Testis (tissue), 3 donors: Measurements from ENCODE around the gene CPT1C. TPM values are rescaled to one million over a fixed set of nuclear protein-coding genes. Genes with fewer than 3 reads are reported as not detected.

Source experiments
- DNase-seq: peaks from one replicate; pipeline ENCODE4 v3.0.0-alpha.2; 2019
- H3K27ac ChIP-seq, 2 donors: fragments of 200-600 bp; sonication (generic); one replicate each; pipeline ENCODE4 v1.5.1; 2019
- H3K27me3 ChIP-seq: fragments of 200-600 bp; sonication (generic); one replicate; pipeline ENCODE4 v1.5.1; 2019
- H3K36me3 ChIP-seq: fragments of 200-600 bp; sonication (generic); one replicate; pipeline ENCODE4 v1.5.1; 2017; ENCODE audit warnings: low read depth; ENCODE audit errors: missing control alignments
- H3K4me1 ChIP-seq: fragments of 200-600 bp; sonication (generic); one replicate; pipeline ENCODE4 v1.5.1; 2019
- H3K4me3 ChIP-seq, 2 donors: fragments of 200-600 bp; sonication (generic); one replicate each; pipeline ENCODE4 v1.5.1; 2017 to 2019
- H3K9me3 ChIP-seq: fragments of 200-600 bp; sonication (generic); one replicate; pipeline ENCODE4 v1.5.1; 2017
- POLR2A ChIP-seq: fragments of 450-650 bp; IDR thresholded peaks from one replicate; pipeline ENCODE4 v1.6.1; 2017; ENCODE audit warnings: antibody characterized with exemption, mild to moderate bottlenecking, moderate library complexity
- WGBS, 2 donors: methylation state at CpG; one replicate each; pipeline ENCODE4 v1.1.5; 2018; 5-methylcytosine and 5-hydroxymethylcytosine counted together
- intact Hi-C: fragments of 100-400 bp; cut with DNase I; formaldehyde crosslinking; loops from one replicate; pipeline ENCODE4 v1.15.1; 2023; ENCODE audit warnings: low total_unique reads
- microRNA-seq, 2 donors: library from miRNA; unstranded; fragments of <30 nt; microRNA quantifications; one replicate each; pipeline ENCODE4, GENCODE V29; 2016; ENCODE audit warnings: borderline number of aligned reads in 2 of 2, borderline replicate concordance in 1 of 2
- polyA plus RNA-seq: library from polyadenylated mRNA; stranded (reverse); fragments of 350-450 nt; fragmentation: Illumina TruSeq; extraction: RNeasy Lipid Tissue Mini Kit (QIAGEN cat#74804); gene quantifications from one replicate; pipeline ENCODE4 v1.2.3, GENCODE V29; 2014; ENCODE audit warnings: low read depth, low replicate concordance; ENCODE audit not compliant: insufficient read depth
- small RNA-seq, 2 donors: library from RNA; depleted of rRNA; stranded (forward); fragments of <200 nt; gene quantifications; one replicate each; pipeline ENCODE3, GENCODE V24; 2016
- total RNA-seq, 2 donors: library from RNA; depleted of rRNA; stranded (reverse); fragments of >200 nt; gene quantifications; one replicate each; pipeline ENCODE4 v1.2.3, GENCODE V29; 2016
- TF ChIP-seq, protein P1 (sequence below), 3 experiments: fragments of 450-650 bp in 2 of 3; fragments of 200-600 bp in 1 of 3; sonication (generic) in 1 of 3; IDR thresholded peaks; one replicate each; pipeline ENCODE4 v1.5.1; 2016 to 2019; ENCODE audit warnings: antibody characterized with exemption in 3 of 3, mild to moderate bottlenecking in 2 of 3, moderate library complexity in 1 of 3

Gene CPT1C
- total and polyA plus RNA-seq, 3 donors from 2014 or later = 8.8 to 17.1 (median 9.8) TPM

DNA sequence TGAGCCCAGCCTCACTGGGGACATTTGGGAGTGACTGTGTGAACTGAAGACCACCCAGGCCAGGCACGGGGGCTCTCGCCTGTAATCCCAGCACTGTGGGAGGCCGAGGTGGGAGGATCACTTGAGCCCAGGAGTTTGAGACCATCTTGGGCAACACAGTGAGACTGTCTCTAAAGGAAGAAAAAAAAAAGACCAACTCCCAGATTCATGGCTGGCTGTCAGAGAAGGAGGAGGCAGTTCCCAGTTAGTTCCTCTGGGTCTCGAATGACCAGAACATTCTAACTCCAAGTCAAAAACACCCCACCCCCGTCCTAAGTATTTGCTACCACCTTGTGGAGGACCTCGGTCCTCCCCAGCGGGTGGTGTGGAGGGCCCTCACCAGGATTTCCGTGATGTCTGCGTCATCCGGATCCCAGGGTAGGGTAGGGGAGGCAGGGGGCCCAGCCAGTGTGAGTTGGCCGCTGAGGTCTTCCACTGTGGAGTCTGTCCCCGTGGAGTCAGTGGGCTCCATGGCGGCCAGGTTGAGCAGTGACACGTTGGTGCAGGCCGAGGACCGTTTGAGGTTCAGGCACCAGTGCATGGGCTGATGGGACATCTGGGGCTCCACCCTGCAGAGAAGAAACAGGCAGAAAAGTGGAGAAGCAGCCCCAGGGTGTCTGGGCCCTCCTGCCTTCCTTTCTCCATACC, 70.9 kb downstream of the CPT1C start:
- Histone ChIP-seq H3K4me3 (no peak overlapping the region), H3K27me3 (no peaks in the 10 kb centered on the region), H3K27ac (peak overlapping the region; percentile 78 to 83), H3K36me3 (no peaks in the 10 kb centered on the region), H3K4me1 (peaks cover 36% of the 10 kb centered on the region), H3K9me3 (no peaks in the 10 kb centered on the region)
- TF ChIP-seq POLR2A = no peak
- TF ChIP-seq, protein P1, sequence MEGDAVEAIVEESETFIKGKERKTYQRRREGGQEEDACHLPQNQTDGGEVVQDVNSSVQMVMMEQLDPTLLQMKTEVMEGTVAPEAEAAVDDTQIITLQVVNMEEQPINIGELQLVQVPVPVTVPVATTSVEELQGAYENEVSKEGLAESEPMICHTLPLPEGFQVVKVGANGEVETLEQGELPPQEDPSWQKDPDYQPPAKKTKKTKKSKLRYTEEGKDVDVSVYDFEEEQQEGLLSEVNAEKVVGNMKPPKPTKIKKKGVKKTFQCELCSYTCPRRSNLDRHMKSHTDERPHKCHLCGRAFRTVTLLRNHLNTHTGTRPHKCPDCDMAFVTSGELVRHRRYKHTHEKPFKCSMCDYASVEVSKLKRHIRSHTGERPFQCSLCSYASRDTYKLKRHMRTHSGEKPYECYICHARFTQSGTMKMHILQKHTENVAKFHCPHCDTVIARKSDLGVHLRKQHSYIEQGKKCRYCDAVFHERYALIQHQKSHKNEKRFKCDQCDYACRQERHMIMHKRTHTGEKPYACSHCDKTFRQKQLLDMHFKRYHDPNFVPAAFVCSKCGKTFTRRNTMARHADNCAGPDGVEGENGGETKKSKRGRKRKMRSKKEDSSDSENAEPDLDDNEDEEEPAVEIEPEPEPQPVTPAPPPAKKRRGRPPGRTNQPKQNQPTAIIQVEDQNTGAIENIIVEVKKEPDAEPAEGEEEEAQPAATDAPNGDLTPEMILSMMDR (IDR thresholded peaks at IDR 0.05) = peak in 1 of 3 experiments; percentile 31
- DNase-seq = peak; percentile 54
- intact Hi-C loops = no loop called here
- 47 to 56% methylated on average over 16 of the region's 16 CpGs for WGBS, 2 donors

DNA sequence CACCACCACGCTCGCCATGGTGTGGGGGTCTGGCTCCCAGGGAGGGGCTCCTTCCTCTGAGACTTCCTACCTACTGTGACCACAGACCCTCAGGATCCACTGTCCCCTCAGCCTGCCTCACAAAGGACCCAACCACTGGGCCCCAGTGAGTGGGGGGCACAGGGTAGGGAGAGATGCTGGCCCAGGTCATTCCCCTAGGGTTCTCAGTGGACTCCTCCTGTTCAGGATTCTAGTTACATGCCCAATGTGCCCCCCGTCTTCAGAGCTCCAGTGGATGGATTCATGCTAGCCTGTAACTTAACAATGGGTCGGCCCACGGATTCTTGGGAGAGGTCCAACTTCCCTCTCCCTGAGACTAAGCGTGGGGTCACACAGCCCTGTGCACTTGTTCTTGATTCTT, 72.3 kb downstream of the CPT1C start, which contains the start of gene TSKS:
TSKS (minus strand) TSS at position 77 of the 400 bp plus-strand sequence; CDS start at position 18, 59 bp downstream.
- Histone ChIP-seq H3K36me3 (no peaks in the 10 kb centered on the region), H3K9me3 (no peaks in the 10 kb centered on the region), H3K4me1 (peaks cover 35% of the 10 kb centered on the region), H3K27me3 (no peaks in the 10 kb centered on the region), H3K4me3 (no peak within 1 kb of the TSS), H3K27ac (peak within 1 kb of the TSS; percentile 78 to 83)
- DNase-seq = no peak
- intact Hi-C loops = no loop called here
- WGBS, 2 donors = 84% methylated on average over 6 of the region's 6 CpGs
- TF ChIP-seq POLR2A = no peak

Small RNAs within 50 kb of the gene (microRNA-seq; reads per million reads assigned to microRNA genes)
- 0 reads per million in 2 donors for gene MIR5088

Small RNAs within 50 kb of the gene (small RNA-seq; reads per million reads assigned to genes)
- gene MIR5088 = 0 to 0.09 reads per million in 2 donors

Other genes with a start within 250 kb of the CPT1C start
- 1 to 10 TPM; 2.2 to 2.7 TPM for gene SLC17A7, start 249.6 kb upstream of the CPT1C start, total RNA-seq
- 3.2 TPM for gene SLC17A7, start 249.6 kb upstream of the CPT1C start, polyA plus RNA-seq
- gene PIH1D1, start 239.3 kb upstream of the CPT1C start, total RNA-seq = 10 to 100 TPM; 45.9 to 49.6 TPM
- 55.3 TPM for gene PIH1D1, start 239.3 kb upstream of the CPT1C start, polyA plus RNA-seq
- gene ALDH16A1, start 237.9 kb upstream of the CPT1C start, total RNA-seq = 10 to 100 TPM; 22.4 to 24.7 TPM
- 8.5 TPM for gene ALDH16A1, start 237.9 kb upstream of the CPT1C start, polyA plus RNA-seq
- gene FLT3LG, start 216.9 kb upstream of the CPT1C start, total RNA-seq = 1 to 10 TPM; 3.0 to 4.6 TPM
- 7.1 TPM for gene FLT3LG, start 216.9 kb upstream of the CPT1C start, polyA plus RNA-seq
- 1,000 to 10,000 TPM; 1,063 to 1,721 TPM for gene RPL13A, start 203.5 kb upstream of the CPT1C start, total RNA-seq
- 1,193 TPM for gene RPL13A, start 203.5 kb upstream of the CPT1C start, polyA plus RNA-seq
- 1,000 to 10,000 TPM; 1,958 to 3,437 TPM for gene RPS11, start 194.7 kb upstream of the CPT1C start, total RNA-seq
- 2,108 TPM for gene RPS11, start 194.7 kb upstream of the CPT1C start, polyA plus RNA-seq
- 10 to 100 TPM; 52.8 to 76.9 TPM for gene FCGRT, start 178.5 kb upstream of the CPT1C start, total RNA-seq
- 130 TPM for gene FCGRT, start 178.5 kb upstream of the CPT1C start, polyA plus RNA-seq
- 10 to 100 TPM; 19.9 TPM for gene RCN3, start 163.1 kb upstream of the CPT1C start, total RNA-seq
- gene RCN3, start 163.1 kb upstream of the CPT1C start, polyA plus RNA-seq = 42.1 TPM
- 100 to 1,000 TPM; 145 to 151 TPM for gene NOSIP, start 110.6 kb upstream of the CPT1C start, total RNA-seq
- 241 TPM for gene NOSIP, start 110.6 kb upstream of the CPT1C start, polyA plus RNA-seq
- gene PRRG2, start 109.8 kb upstream of the CPT1C start, total RNA-seq = 1 to 10 TPM in 1 of 2 donors, under 1 TPM in 1; 0.71 to 1.9 TPM
- gene PRRG2, start 109.8 kb upstream of the CPT1C start, polyA plus RNA-seq = 3.0 TPM
- 10 to 100 TPM; 32.8 to 33.1 TPM for gene PRR12, start 99.9 kb upstream of the CPT1C start, total RNA-seq
- gene PRR12, start 99.9 kb upstream of the CPT1C start, polyA plus RNA-seq = 15.7 TPM
- 10 to 100 TPM; 39.3 to 41.5 TPM for gene RRAS, start 51.0 kb upstream of the CPT1C start, total RNA-seq
- gene RRAS, start 51.0 kb upstream of the CPT1C start, polyA plus RNA-seq = 69.2 TPM
- 10 to 100 TPM; 70.8 to 78.1 TPM for gene SCAF1, start 48.9 kb upstream of the CPT1C start, total RNA-seq
- 51.4 TPM for gene SCAF1, start 48.9 kb upstream of the CPT1C start, polyA plus RNA-seq
- 10 to 100 TPM; 50.1 to 51.6 TPM for gene IRF3, start 25.3 kb upstream of the CPT1C start, total RNA-seq
- 34.9 TPM for gene IRF3, start 25.3 kb upstream of the CPT1C start, polyA plus RNA-seq
- gene BCL2L12, start 25.2 kb upstream of the CPT1C start, total RNA-seq = 10 to 100 TPM; 11.3 to 19.3 TPM
- 17.3 TPM for gene BCL2L12, start 25.2 kb upstream of the CPT1C start, polyA plus RNA-seq
- gene PRMT1, start 13.8 kb upstream of the CPT1C start, total RNA-seq = 100 to 1,000 TPM; 192 to 272 TPM
- gene PRMT1, start 13.8 kb upstream of the CPT1C start, polyA plus RNA-seq = 201 TPM
- gene ADM5, start 1.5 kb upstream of the CPT1C start, total RNA-seq = 1 to 10 TPM; 2.9 to 5.0 TPM
- 2.2 TPM for gene ADM5, start 1.5 kb upstream of the CPT1C start, polyA plus RNA-seq
- 100 to 1,000 TPM in 1 of 2 donors, 10 to 100 TPM in 1; 65.3 to 101 TPM for gene TSKS, start 72.2 kb downstream of the CPT1C start, total RNA-seq
- 137 TPM for gene TSKS, start 72.2 kb downstream of the CPT1C start, polyA plus RNA-seq
- 100 to 1,000 TPM; 301 to 358 TPM for gene AP2A1, start 75.9 kb downstream of the CPT1C start, total RNA-seq
- gene AP2A1, start 75.9 kb downstream of the CPT1C start, polyA plus RNA-seq = 226 TPM
- 100 to 1,000 TPM in 1 of 2 donors, 10 to 100 TPM in 1; 56.0 to 101 TPM for gene FUZ, start 122.2 kb downstream of the CPT1C start, total RNA-seq
- gene FUZ, start 122.2 kb downstream of the CPT1C start, polyA plus RNA-seq = 98.0 TPM
- 100 to 1,000 TPM; 244 to 246 TPM for gene MED25, start 127.2 kb downstream of the CPT1C start, total RNA-seq
- gene MED25, start 127.2 kb downstream of the CPT1C start, polyA plus RNA-seq = 156 TPM
- 100 to 1,000 TPM; 257 to 260 TPM for gene PTOV1, start 160.0 kb downstream of the CPT1C start, total RNA-seq
- 235 TPM for gene PTOV1, start 160.0 kb downstream of the CPT1C start, polyA plus RNA-seq
- 100 to 1,000 TPM; 110 to 125 TPM for gene PNKP, start 176.5 kb downstream of the CPT1C start, total RNA-seq
- 45.5 TPM for gene PNKP, start 176.5 kb downstream of the CPT1C start, polyA plus RNA-seq
- 10 to 100 TPM; 35.0 to 35.7 TPM for gene AKT1S1, start 186.2 kb downstream of the CPT1C start, total RNA-seq
- 42.8 TPM for gene AKT1S1, start 186.2 kb downstream of the CPT1C start, polyA plus RNA-seq
- 10 to 100 TPM; 47.2 to 49.1 TPM for gene TBC1D17, start 186.6 kb downstream of the CPT1C start, total RNA-seq
- 31.1 TPM for gene TBC1D17, start 186.6 kb downstream of the CPT1C start, polyA plus RNA-seq
- 10 to 100 TPM; 17.1 to 20.4 TPM for gene IL4I1, start 205.8 kb downstream of the CPT1C start, total RNA-seq
- gene IL4I1, start 205.8 kb downstream of the CPT1C start, polyA plus RNA-seq = 61.9 TPM
- 10 to 100 TPM; 31.3 to 38.5 TPM for gene ATF5, start 238.1 kb downstream of the CPT1C start, total RNA-seq
- 64.5 TPM for gene ATF5, start 238.1 kb downstream of the CPT1C start, polyA plus RNA-seq
- gene NUP62, start 238.4 kb downstream of the CPT1C start, total RNA-seq = 100 to 1,000 TPM in 1 of 2 donors, 10 to 100 TPM in 1; 78.4 to 112 TPM
- gene NUP62, start 238.4 kb downstream of the CPT1C start, polyA plus RNA-seq = 135 TPM